ENCODE measurements around the gene IRF7.

Gene IRF7

GRCh38 chr11:612201-612960 lies 3.4 kb downstream of the IRF7 start:
- H3K4me3 Mint-ChIP-seq, result no peak overlapping the region
- CTCF ChIA-PET, result interaction anchor here (1.5 kb wide), 1 partner anchor 57 kb away, joined by 11 read pairs; no protein-coding TSS in a partner anchor
- peak overlapping the region; percentile 88 for H3K27ac Mint-ChIP-seq
- peak; percentile 57 for DNase-seq
- peaks cover 11% of the 10 kb centered on the region for H3K27me3 Mint-ChIP-seq
- H3K36me3 Mint-ChIP-seq, result peaks cover 23% of the 10 kb centered on the region
- H3K9me3 Mint-ChIP-seq, result no peaks in the 10 kb centered on the region
- H3K4me1 Mint-ChIP-seq, result peaks cover 24% of the 10 kb centered on the region

- H3K4me1 Mint-ChIP-seq, result peaks cover 21% of the 10 kb centered on the region
- DNase-seq, result no peak
- H3K36me3 Mint-ChIP-seq, result peaks cover 31% of the 10 kb centered on the region
- H3K27me3 Mint-ChIP-seq, result peaks cover 7% of the 10 kb centered on the region
- CTCF ChIA-PET, result interaction anchor here (1.5 kb wide), 1 partner anchor 56 kb away, joined by 11 read pairs; no protein-coding TSS in a partner anchor
- no peaks in the 10 kb centered on the region for H3K9me3 Mint-ChIP-seq
- H3K27ac Mint-ChIP-seq, result peak overlapping the region; percentile 88
- H3K4me3 Mint-ChIP-seq, result no peak overlapping the region
These were observed 4.5 kb downstream of the IRF7 start for GRCh38 chr11:611001-611996.

GRCh38 chr11:610146-610801 lies 5.5 kb downstream of the IRF7 start:
- Mint-ChIP-seq H3K27me3 (peaks cover 4% of the 10 kb centered on the region), H3K4me3 (no peak overlapping the region), H3K4me1 (peaks cover 16% of the 10 kb centered on the region), H3K27ac (no peak overlapping the region), H3K9me3 (no peaks in the 10 kb centered on the region), H3K36me3 (peaks cover 31% of the 10 kb centered on the region)
- DNase-seq, result no peak
- CTCF ChIA-PET, result interaction anchor here (0.9 kb wide), 1 partner anchor 25 kb away, joined by 3 read pairs; no protein-coding TSS in a partner anchor

- peaks cover 34% of the 10 kb centered on the region for H3K36me3 Mint-ChIP-seq
These were observed 6.4 kb downstream of the IRF7 start for GRCh38 chr11:609341-609811.

GRCh38 chr11:608791-609251 lies 6.9 kb downstream of the IRF7 start:
- Mint-ChIP-seq H3K4me3 (no peak overlapping the region), H3K4me1 (peaks cover 7% of the 10 kb centered on the region), H3K27ac (peak overlapping the region; percentile 33), H3K27me3 (no peaks in the 10 kb centered on the region), H3K9me3 (no peaks in the 10 kb centered on the region), H3K36me3 (peaks cover 34% of the 10 kb centered on the region)
- no peak for DNase-seq
- CTCF ChIA-PET, result no interaction called here

More at GRCh38 chr11:609341-609811, 6.4 kb downstream of the IRF7 start:
- CTCF ChIA-PET, result interaction anchor here (0.9 kb wide), 1 partner anchor 24 kb away, joined by 3 read pairs; no protein-coding TSS in a partner anchor
- H3K27me3 Mint-ChIP-seq, result peaks cover 3% of the 10 kb centered on the region
- peaks cover 13% of the 10 kb centered on the region for H3K4me1 Mint-ChIP-seq
- H3K27ac Mint-ChIP-seq, result no peak overlapping the region
- no peaks in the 10 kb centered on the region for H3K9me3 Mint-ChIP-seq
- no peak for DNase-seq
- H3K4me3 Mint-ChIP-seq, result no peak overlapping the region

GRCh38 chr11:607971-608659 lies 7.6 kb downstream of the IRF7 start:
- no peaks in the 10 kb centered on the region for H3K27me3 Mint-ChIP-seq
- H3K36me3 Mint-ChIP-seq, result peaks cover 36% of the 10 kb centered on the region
- CTCF ChIA-PET, result no interaction called here
- H3K9me3 Mint-ChIP-seq, result no peaks in the 10 kb centered on the region
- no peak overlapping the region for H3K4me3 Mint-ChIP-seq
- DNase-seq, result no peak
- peaks cover 4% of the 10 kb centered on the region for H3K4me1 Mint-ChIP-seq
- peak overlapping the region; percentile 33 for H3K27ac Mint-ChIP-seq

- Mint-ChIP-seq H3K36me3 (peaks cover 36% of the 10 kb centered on the region), H3K9me3 (no peaks in the 10 kb centered on the region), H3K27me3 (no peaks in the 10 kb centered on the region), H3K27ac (no peak overlapping the region), H3K4me3 (no peak overlapping the region), H3K4me1 (peaks cover 3% of the 10 kb centered on the region)
- DNase-seq, result no peak
- CTCF ChIA-PET, result no interaction called here
These were observed 8.6 kb downstream of the IRF7 start for GRCh38 chr11:607020-607780.

- no peaks in the 10 kb centered on the region for H3K9me3 Mint-ChIP-seq
- no peaks in the 10 kb centered on the region for H3K4me1 Mint-ChIP-seq
- H3K36me3 Mint-ChIP-seq, result peaks cover 41% of the 10 kb centered on the region
- H3K27me3 Mint-ChIP-seq, result no peaks in the 10 kb centered on the region
- CTCF ChIA-PET, result no interaction called here
- no peak for DNase-seq
- H3K4me3 Mint-ChIP-seq, result no peak overlapping the region
- H3K27ac Mint-ChIP-seq, result no peak overlapping the region
These were observed 9.5 kb downstream of the IRF7 start for GRCh38 chr11:606245-606644.

GRCh38 chr11:605286-606129 lies 10.2 kb downstream of the IRF7 start:
- no peaks in the 10 kb centered on the region for H3K27me3 Mint-ChIP-seq
- no peak for DNase-seq
- no peak overlapping the region for H3K4me3 Mint-ChIP-seq
- no peak overlapping the region for H3K27ac Mint-ChIP-seq
- no peaks in the 10 kb centered on the region for H3K4me1 Mint-ChIP-seq
- peaks cover 37% of the 10 kb centered on the region for H3K36me3 Mint-ChIP-seq
- H3K9me3 Mint-ChIP-seq, result no peaks in the 10 kb centered on the region
- CTCF ChIA-PET, result no interaction called here

- DNase-seq, result no peak
- H3K9me3 Mint-ChIP-seq, result no peaks in the 10 kb centered on the region
- H3K27me3 Mint-ChIP-seq, result no peaks in the 10 kb centered on the region
- H3K4me3 Mint-ChIP-seq, result no peak overlapping the region
- peaks cover 38% of the 10 kb centered on the region for H3K36me3 Mint-ChIP-seq
- H3K4me1 Mint-ChIP-seq, result no peaks in the 10 kb centered on the region
- CTCF ChIA-PET, result no interaction called here
- H3K27ac Mint-ChIP-seq, result no peak overlapping the region
These were observed 12.6 kb downstream of the IRF7 start for GRCh38 chr11:603154-603553.

- Mint-ChIP-seq H3K4me3 (no peak overlapping the region), H3K9me3 (no peaks in the 10 kb centered on the region), H3K27ac (peak overlapping the region; percentile 42), H3K27me3 (no peaks in the 10 kb centered on the region), H3K36me3 (peaks cover 35% of the 10 kb centered on the region), H3K4me1 (no peaks in the 10 kb centered on the region)
- DNase-seq, result no peak
- CTCF ChIA-PET, result no interaction called here
These were observed 14.0 kb downstream of the IRF7 start for GRCh38 chr11:601573-602245.

Data from activated naive CD4-positive, alpha-beta T cell treated with anti-CD3 and anti-CD28 coated beads, Interleukin-2, amount 10 ng/mL, durations not matched to agents 7 days and 5 days (primary cell).